ACC112 (cell line): ENCODE measurements around the gene IRAK2.
"Not testable (repeated sequence)": the region's sequence is repeated elsewhere in the genome, so short reads cannot be mapped to it uniquely, and the experiment has no call there.

Experiments used
- H2AFZ ChIP-seq: fragments of 200-600 bp; sonication (generic); one replicate; pipeline ENCODE4 v1.6.0; 2017; ENCODE audit warnings: antibody characterized with exemption, low read length; ENCODE audit not compliant: unreplicated experiment
- H3K27ac ChIP-seq: fragments of 200-600 bp; sonication (generic); 2 replicates; pipeline ENCODE4 v1.5.1; 2014; ENCODE audit warnings: low read depth, mild to moderate bottlenecking, antibody characterized with exemption, low read length, moderate library complexity
- H3K27me3 ChIP-seq: fragments of 200-600 bp; sonication (generic); 2 replicates; pipeline ENCODE4 v1.6.1; 2014; ENCODE audit warnings: mild to moderate bottlenecking, antibody characterized with exemption, low read length, moderate library complexity, mixed read lengths; ENCODE audit not compliant: insufficient read depth
- H3K36me3 ChIP-seq: fragments of 200-600 bp; sonication (generic); 2 replicates; pipeline ENCODE4 v1.6.1; 2016; ENCODE audit warnings: mild to moderate bottlenecking, antibody characterized with exemption, low read length, moderate library complexity, mixed read lengths; ENCODE audit not compliant: insufficient read depth
- H3K4me1 ChIP-seq: fragments of 200-600 bp; sonication (generic); one replicate; pipeline ENCODE4 v1.6.1; 2016; ENCODE audit warnings: low read length, mixed read lengths; ENCODE audit not compliant: insufficient read depth, unreplicated experiment, control insufficient read depth
- H3K4me3 ChIP-seq: fragments of 200-600 bp; sonication (generic); 2 replicates; pipeline ENCODE4 v1.5.1; 2014; ENCODE audit warnings: mild to moderate bottlenecking, low read depth, low read length
- H3K79me2 ChIP-seq: fragments of 200-600 bp; sonication (generic); one replicate; pipeline ENCODE4 v1.6.0; 2016; ENCODE audit warnings: low read length; ENCODE audit not compliant: control insufficient read depth, unreplicated experiment, insufficient read depth

The IRAK2 gene

GRCh38 chr3:10255835-10256234, 91.1 kb downstream of the IRAK2 start:
- H3K79me2 ChIP-seq, result peaks cover 63% of the 10 kb centered on the region
- no peak overlapping the region for H3K4me3 ChIP-seq
- peaks cover 28% of the 10 kb centered on the region for H3K36me3 ChIP-seq
- H2AFZ ChIP-seq, result no peak overlapping the region
- H3K27ac ChIP-seq, result no peak overlapping the region
- H3K4me1 ChIP-seq, result peaks cover 5% of the 10 kb centered on the region
- H3K27me3 ChIP-seq, result no peaks in the 10 kb centered on the region

GRCh38 chr3:10259036-10259435, 94.3 kb downstream of the IRAK2 start:
- Histone ChIP-seq H2AFZ (no peak overlapping the region), H3K79me2 (peaks cover 51% of the 10 kb centered on the region), H3K4me3 (no peak overlapping the region), H3K27ac (no peak overlapping the region), H3K4me1 (peaks cover 5% of the 10 kb centered on the region), H3K36me3 (peaks cover 28% of the 10 kb centered on the region; the same call in 1 of the 2 replicates), H3K27me3 (no peaks in the 10 kb centered on the region)

DNA sequence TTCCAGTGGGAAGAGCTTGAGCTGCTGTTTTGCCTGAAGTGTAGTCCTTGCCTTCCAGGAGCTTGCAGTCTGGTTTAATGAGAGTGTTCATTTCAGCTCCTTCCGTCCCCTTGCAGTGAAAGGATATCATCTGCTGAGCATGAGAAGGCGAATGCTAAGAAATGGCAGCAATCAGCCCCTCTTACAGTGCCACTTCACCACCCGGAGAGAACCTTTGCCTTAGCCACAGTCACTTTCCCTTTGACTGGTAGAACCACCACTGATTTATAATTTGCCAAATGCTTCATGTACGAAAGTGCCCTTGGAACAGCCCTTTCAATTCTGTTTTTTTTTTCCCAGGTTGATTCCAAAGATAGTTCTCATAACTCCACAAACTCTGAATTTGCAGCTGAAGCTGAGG, 95.1 kb downstream of the IRAK2 start:
- Histone ChIP-seq H3K4me3 (no peak overlapping the region), H3K27me3 (no peaks in the 10 kb centered on the region), H3K79me2 (peaks cover 51% of the 10 kb centered on the region), H2AFZ (no peak overlapping the region), H3K27ac (no peak overlapping the region), H3K4me1 (peaks cover 5% of the 10 kb centered on the region), H3K36me3 (peaks cover 20% of the 10 kb centered on the region; the same call in 1 of the 2 replicates)

- no peak overlapping the region for H3K27ac ChIP-seq
- peaks cover 5% of the 10 kb centered on the region for H3K4me1 ChIP-seq
- H3K4me3 ChIP-seq, result no peak overlapping the region
- peaks cover 20% of the 10 kb centered on the region; the same call in 1 of the 2 replicates for H3K36me3 ChIP-seq
- peaks cover 47% of the 10 kb centered on the region for H3K79me2 ChIP-seq
- no peak overlapping the region for H2AFZ ChIP-seq
- H3K27me3 ChIP-seq, result no peaks in the 10 kb centered on the region
Observed at GRCh38 chr3:10260211-10260701, 95.5 kb downstream of the IRAK2 start.

DNA sequence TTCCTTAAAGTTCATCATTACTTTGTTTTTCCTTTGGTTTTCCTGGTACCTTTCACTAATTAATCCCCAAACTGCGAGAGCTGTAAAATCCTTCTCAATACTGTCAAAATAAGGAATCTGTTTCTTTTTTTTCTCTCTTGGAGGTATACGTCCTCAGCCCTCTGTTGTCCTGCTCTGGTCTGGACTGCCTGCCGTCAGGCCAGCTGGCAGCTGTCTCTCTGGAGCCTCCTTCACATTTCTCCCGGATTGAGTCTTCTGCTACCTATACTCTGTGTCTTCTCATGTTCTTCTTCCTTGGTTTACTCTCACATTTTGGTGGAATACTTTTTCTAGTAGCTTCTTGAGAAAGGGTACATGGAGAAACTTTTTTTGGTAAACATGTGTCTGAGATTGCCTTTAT, 97.3 kb downstream of the IRAK2 start:
- H3K36me3 ChIP-seq, result peaks cover 17% of the 10 kb centered on the region; the same call in 1 of the 2 replicates

GRCh38 chr3:10263646-10264363, 99.1 kb downstream of the IRAK2 start:
- peaks cover 25% of the 10 kb centered on the region; the same call in 1 of the 2 replicates for H3K36me3 ChIP-seq
- no peaks in the 10 kb centered on the region for H3K27me3 ChIP-seq
- H3K4me3 ChIP-seq, result no peak overlapping the region
- H3K79me2 ChIP-seq, result peaks cover 64% of the 10 kb centered on the region
- H2AFZ ChIP-seq, result no peak overlapping the region
- H3K4me1 ChIP-seq, result peaks cover 16% of the 10 kb centered on the region
- H3K27ac ChIP-seq, result no peak overlapping the region

More for the DNA sequence above, 97.3 kb downstream of the IRAK2 start:
- Histone ChIP-seq H2AFZ (no peak overlapping the region), H3K4me3 (no peak overlapping the region), H3K79me2 (peaks cover 51% of the 10 kb centered on the region), H3K27me3 (no peaks in the 10 kb centered on the region), H3K27ac (no peak overlapping the region), H3K4me1 (peaks cover 5% of the 10 kb centered on the region)

DNA sequence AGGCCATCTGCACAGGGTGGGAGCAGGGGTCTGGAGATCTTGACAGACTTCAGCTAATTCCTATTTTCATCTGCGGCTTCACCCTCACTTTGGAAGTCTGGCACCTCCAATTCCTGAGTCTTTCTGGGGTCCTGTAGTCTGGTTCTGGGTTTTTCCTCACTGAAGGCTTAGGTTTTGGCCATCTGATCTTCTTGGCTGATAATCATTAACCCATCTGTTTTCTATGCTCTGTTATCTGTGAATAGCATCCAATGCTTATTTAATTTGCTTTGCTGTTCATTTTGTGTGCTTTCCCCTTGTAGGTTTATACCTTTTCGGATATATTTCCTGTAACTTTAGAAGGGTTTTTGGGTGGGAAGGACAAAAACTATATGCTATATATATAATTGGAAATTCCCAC, 101.1 kb downstream of the IRAK2 start:
- Histone ChIP-seq H3K36me3 (peaks cover 31% of the 10 kb centered on the region; the same call in 1 of the 2 replicates), H3K27ac (no peak overlapping the region), H3K4me1 (peaks cover 16% of the 10 kb centered on the region), H3K4me3 (no peak overlapping the region), H2AFZ (no peak overlapping the region), H3K27me3 (no peaks in the 10 kb centered on the region), H3K79me2 (peaks cover 71% of the 10 kb centered on the region)

DNA sequence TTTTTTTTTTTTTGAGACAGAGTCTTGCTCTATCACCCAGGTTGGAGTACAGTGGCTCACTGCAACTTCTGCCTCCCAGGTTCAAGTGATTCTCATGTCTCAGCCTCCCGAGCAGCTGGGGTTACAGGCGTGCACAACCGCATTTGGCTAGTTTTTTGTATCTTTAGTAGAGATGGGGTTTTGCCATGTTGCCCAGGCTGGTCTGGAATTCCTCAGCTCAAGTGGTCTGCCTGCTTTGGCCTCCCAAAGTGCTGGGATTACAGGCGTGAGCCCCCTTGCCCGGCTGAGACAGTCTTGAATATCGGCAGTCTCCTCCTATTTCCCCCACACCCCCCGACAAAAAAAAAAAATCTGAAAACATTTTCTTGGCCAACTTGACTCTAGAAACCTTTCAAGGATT, 102.2 kb downstream of the IRAK2 start:
- H3K4me1 ChIP-seq, result peaks cover 16% of the 10 kb centered on the region
- peaks cover 30% of the 10 kb centered on the region; the same call in 1 of the 2 replicates for H3K36me3 ChIP-seq
- peaks cover 78% of the 10 kb centered on the region for H3K79me2 ChIP-seq
- H3K4me3 ChIP-seq, H3K27ac ChIP-seq, H3K27me3 ChIP-seq, H2AFZ ChIP-seq: not testable (repeated sequence)

GRCh38 chr3:10268116-10268515, 103.4 kb downstream of the IRAK2 start:
- H2AFZ ChIP-seq, result no peak overlapping the region
- H3K79me2 ChIP-seq, result peaks cover 82% of the 10 kb centered on the region
- no peak overlapping the region for H3K27ac ChIP-seq
- peaks cover 26% of the 10 kb centered on the region; the same call in 1 of the 2 replicates for H3K36me3 ChIP-seq
- no peak overlapping the region for H3K4me3 ChIP-seq
- no peaks in the 10 kb centered on the region for H3K27me3 ChIP-seq
- H3K4me1 ChIP-seq, result peaks cover 16% of the 10 kb centered on the region

DNA sequence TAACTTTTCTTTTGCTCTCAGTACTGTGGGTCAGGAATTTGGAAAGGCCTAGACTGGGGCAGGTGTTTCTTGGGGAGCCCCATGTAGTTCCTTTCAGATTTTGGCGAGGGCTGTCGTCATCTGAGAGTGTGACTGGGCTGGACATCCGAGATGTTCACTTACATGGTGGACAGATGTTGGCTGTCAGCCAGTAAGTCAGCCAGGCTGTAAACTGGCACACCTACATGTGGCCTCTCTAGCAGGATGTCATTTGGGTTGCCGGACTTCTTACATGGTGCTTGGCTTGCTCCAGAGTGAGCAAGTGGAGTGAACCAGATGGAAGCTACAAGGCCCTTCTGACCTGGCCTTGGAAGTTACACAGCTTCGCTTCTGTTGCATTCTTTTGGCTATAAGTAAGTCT, 104.2 kb downstream of the IRAK2 start:
- no peak overlapping the region for H3K4me3 ChIP-seq
- H3K27me3 ChIP-seq, result no peaks in the 10 kb centered on the region
- H2AFZ ChIP-seq, result no peak overlapping the region
- no peak overlapping the region for H3K27ac ChIP-seq
- peaks cover 26% of the 10 kb centered on the region; the same call in 1 of the 2 replicates for H3K36me3 ChIP-seq
- peaks cover 82% of the 10 kb centered on the region for H3K79me2 ChIP-seq
- H3K4me1 ChIP-seq, result peaks cover 11% of the 10 kb centered on the region

- peaks cover 11% of the 10 kb centered on the region for H3K4me1 ChIP-seq
- no peak overlapping the region for H3K27ac ChIP-seq
- no peak overlapping the region for H3K4me3 ChIP-seq
- H3K79me2 ChIP-seq, result peaks cover 82% of the 10 kb centered on the region
- H3K36me3 ChIP-seq, result peaks cover 26% of the 10 kb centered on the region; the same call in 1 of the 2 replicates
- no peaks in the 10 kb centered on the region for H3K27me3 ChIP-seq
- H2AFZ ChIP-seq, result no peak overlapping the region
Observed at GRCh38 chr3:10269443-10269842, 104.7 kb downstream of the IRAK2 start.
